NK-92 (cell line): ENCODE results near the gene IGF1R.

ENCODE experiments used
- DNase-seq: peaks from one replicate; lab custom pipeline; 2025; ENCODE audit not compliant: unreplicated experiment; lab: John Stamatoyannopoulos, UW

Gene IGF1R

GRCh38 chr15:98671060-98672008, 23.0 kb downstream of the IGF1R start:
- no peak for DNase-seq

GRCh38 chr15:98673133-98673532, 24.8 kb downstream of the IGF1R start:
- DNase-seq: no peak

- DNase-seq: no peak
These were observed 26.0 kb downstream of the IGF1R start for GRCh38 chr15:98674336-98674735.

GRCh38 chr15:98676586-98677270, 28.4 kb downstream of the IGF1R start:
- no peak for DNase-seq

GRCh38 chr15:98677345-98678059, 29.2 kb downstream of the IGF1R start:
- no peak for DNase-seq

- DNase-seq: no peak
These were observed 30.1 kb downstream of the IGF1R start for GRCh38 chr15:98678484-98678883.

GRCh38 chr15:98681061-98681460, 32.7 kb downstream of the IGF1R start:
- no peak for DNase-seq

- no peak for DNase-seq
These were observed 34.8 kb downstream of the IGF1R start for GRCh38 chr15:98682992-98683701.

- DNase-seq: no peak
These were observed 35.5 kb downstream of the IGF1R start for GRCh38 chr15:98683831-98684230.

- DNase-seq: no peak
These were observed 36.1 kb downstream of the IGF1R start for GRCh38 chr15:98684436-98684835.

- DNase-seq: no peak
These were observed 36.7 kb downstream of the IGF1R start for GRCh38 chr15:98684995-98685525.

- no peak for DNase-seq
These were observed 38.6 kb downstream of the IGF1R start for GRCh38 chr15:98686983-98687382.

GRCh38 chr15:98689431-98689861, 41.1 kb downstream of the IGF1R start:
- DNase-seq: no peak

GRCh38 chr15:98690272-98690950, 42.1 kb downstream of the IGF1R start:
- DNase-seq: no peak

- no peak for DNase-seq
These were observed 43.9 kb downstream of the IGF1R start for GRCh38 chr15:98692213-98692612.

GRCh38 chr15:98694161-98694560, 45.8 kb downstream of the IGF1R start:
- DNase-seq: no peak

- DNase-seq: no peak
These were observed 50.5 kb downstream of the IGF1R start for GRCh38 chr15:98698792-98699191.

- no peak for DNase-seq
These were observed 51.5 kb downstream of the IGF1R start for GRCh38 chr15:98699591-98700424.

GRCh38 chr15:98700519-98700918, 52.2 kb downstream of the IGF1R start:
- no peak for DNase-seq
